Panc1 (cell line): Measurements from ENCODE around the gene CNTN4.

Experiments used
- POLR2AphosphoS5 ChIP-seq: IDR thresholded peaks from 2 replicates; pipeline ENCODE4 v1.6.1; 2012; ENCODE audit warnings: mild to moderate bottlenecking, low read depth, low read length, moderate library complexity
- SIN3A ChIP-seq: IDR thresholded peaks from 2 replicates; pipeline ENCODE4 v1.6.1; 2012; ENCODE audit warnings: low read depth, mild to moderate bottlenecking, low read length, moderate library complexity, borderline replicate concordance; ENCODE audit not compliant: insufficient read depth

DNA sequence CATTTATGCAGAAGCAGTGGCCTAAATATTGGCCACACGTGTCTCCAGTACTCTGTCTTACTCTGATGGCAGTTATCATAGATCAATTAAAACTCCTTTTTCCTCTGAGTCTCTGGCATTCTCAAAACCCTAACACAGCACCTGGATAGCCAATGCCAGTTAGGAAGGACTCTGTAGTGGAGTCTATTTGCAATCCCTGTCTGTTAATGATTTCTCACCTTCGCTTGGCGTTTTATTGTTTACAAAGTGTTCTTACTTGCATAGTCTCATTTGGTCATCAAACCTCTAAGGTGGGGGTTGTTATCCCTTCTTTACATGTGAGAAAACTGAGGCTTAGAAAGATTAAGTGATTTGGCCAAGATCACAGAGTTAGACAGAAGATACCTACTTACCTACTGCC lies 752.7 kb downstream of the CNTN4 start:
- no peak for TF ChIP-seq SIN3A
- TF ChIP-seq POLR2AphosphoS5: no peak
